ENCODE measurements around the gene KLHL36. TPM values are rescaled to one million over a fixed set of nuclear protein-coding genes. Genes with fewer than 3 reads are reported as not detected.

Gene KLHL36
- total and polyA plus RNA-seq, 9 of the 15 experiments (the other 6 are each of a cell fraction or from before 2014, with no cell fraction given): 2.1 to 51.2 (median 18.5) TPM

- peak; percentile 46; the same call in 1 of the 2 replicates for TF ChIP-seq ETS1 (conservative IDR thresholded peaks at IDR 0.05; ENCODE audit: control insufficient read depth, low read depth, low read length)
- no peak for TF ChIP-seq BRCA1 (IDR thresholded peaks at IDR 0.05)
- TF ChIP-seq BRCA1 (CRISPR knock-in tag; IDR thresholded peaks at IDR 0.05): 0 out of 2 replicates have a peak, but pooled peaks have one; percentile 30
- no peak for TF ChIP-seq ZNF79 (CRISPR knock-in tag; IDR thresholded peaks at IDR 0.05; ENCODE audit: low read depth)
- TF ChIP-seq POLR2AphosphoS2 (IDR thresholded peaks at IDR 0.05; ENCODE audit: low read length): no peak
- TF ChIP-seq ZNF140 (CRISPR knock-in tag; IDR thresholded peaks at IDR 0.05): no peak
- peak; percentile 34; the same call in 1 of the 2 replicates for TF ChIP-seq NR4A1 (CRISPR knock-in tag; IDR thresholded peaks at IDR 0.05)
- no peak for TF ChIP-seq NR4A1 (tag; IDR thresholded peaks at IDR 0.05)
- no peak for TF ChIP-seq ZNF324 (CRISPR knock-in tag; IDR thresholded peaks at IDR 0.05)
- TF ChIP-seq CHCHD3 (CRISPR knock-in tag; IDR thresholded peaks at IDR 0.05): no peak
- TF ChIP-seq SPI1 (IDR thresholded peaks at IDR 0.05; ENCODE audit: borderline replicate concordance, low read depth, low read length): 0 out of 2 replicates have a peak, but pooled peaks have one; percentile 6
- no peak for TF ChIP-seq BCL6 (CRISPR knock-in tag; IDR thresholded peaks at IDR 0.05)
- TF ChIP-seq ZNF436 (CRISPR knock-in tag; IDR thresholded peaks at IDR 0.05): no peak
- no peak for TF ChIP-seq GABPB2 (CRISPR knock-in tag; conservative IDR thresholded peaks at IDR 0.05)
- TF ChIP-seq MBD1 (CRISPR knock-in tag; IDR thresholded peaks at IDR 0.05): no peak
- TF ChIP-seq MLLT1 (IDR thresholded peaks at IDR 0.05): no peak
- TF ChIP-seq KLF10 (CRISPR knock-in tag; IDR thresholded peaks at IDR 0.05): no peak
- no peak for TF ChIP-seq FOXA3 (CRISPR knock-in tag; conservative IDR thresholded peaks at IDR 0.05 in 1 of 2, IDR thresholded peaks at IDR 0.05 in 1 of 2)
- no peak for TF ChIP-seq ESRRB (CRISPR knock-in tag; IDR thresholded peaks at IDR 0.05; ENCODE audit: borderline replicate concordance)
- no peak for TF ChIP-seq ZNF280A (IDR thresholded peaks at IDR 0.05; ENCODE audit: low read depth, partially characterized antibody)
- no peak for TF ChIP-seq KDM1A (IDR thresholded peaks at IDR 0.05)
- TF ChIP-seq HNRNPK (IDR thresholded peaks at IDR 0.05; ENCODE audit: low read depth, low read length, poor library complexity, severe bottlenecking): no peak
Observed at GRCh38 chr16:84699712-84700445, 51.6 kb downstream of the KLHL36 start, which contains the start of gene USP10 (continued).
